ENCODE measurements around the gene FTO. TPM values are rescaled to one million over a fixed set of nuclear protein-coding genes. Genes with fewer than 3 reads are reported as not detected.
"Not testable (repeated sequence)": the region's sequence is repeated elsewhere in the genome, so short reads cannot be mapped to it uniquely, and the experiment has no call there.

FTO gene
- polyA plus RNA-seq, 2 donors = 5.3 to 14.7 TPM

- Histone ChIP-seq H3K27me3 (ENCODE audit: control insufficient read depth in 1 of 2, insufficient read depth in 2 of 2, low read length in 2 of 2) (no peaks in the 10 kb centered on the region), H3K9me3 (ENCODE audit: control insufficient read depth in 2 of 2, insufficient read depth in 1 of 2, low read depth in 1 of 2, low read length in 1 of 2) (no peaks in the 10 kb centered on the region), H3K4me1 (ENCODE audit: control insufficient read depth in 2 of 2, insufficient read depth in 2 of 2, low read length in 1 of 2) (no peaks in the 10 kb centered on the region), H3K4me3 (ENCODE audit: low read depth in 1 of 2, low read length in 2 of 2) (no peak overlapping the region), H3K27ac (ENCODE audit: low read depth in 2 of 2, low read length in 1 of 2) (no peak overlapping the region), H3K36me3 (ENCODE audit: control insufficient read depth in 2 of 2, insufficient read depth in 2 of 2, low read length in 1 of 2) (peaks cover 0 to 6% of the 10 kb centered on the region in 2 donors)
- WGBS, 2 donors = 90 to 91% methylated on average over 4 of the region's 4 CpGs
Measured at GRCh38 chr16:53878216-53878615, 174.3 kb downstream of the FTO start.

- no peaks in the 10 kb centered on the region for H3K4me1 ChIP-seq (ENCODE audit: control insufficient read depth in 2 of 2, insufficient read depth in 2 of 2, low read length in 1 of 2)
- no peaks in the 10 kb centered on the region for H3K36me3 ChIP-seq (ENCODE audit: control insufficient read depth in 2 of 2, insufficient read depth in 2 of 2, low read length in 1 of 2)
- no peaks in the 10 kb centered on the region for H3K9me3 ChIP-seq (ENCODE audit: control insufficient read depth in 2 of 2, insufficient read depth in 1 of 2, low read depth in 1 of 2, low read length in 1 of 2)
- H3K27me3 ChIP-seq (ENCODE audit: control insufficient read depth in 1 of 2, insufficient read depth in 2 of 2, low read length in 2 of 2) = no peaks in the 10 kb centered on the region
- WGBS, 2 donors = 66 to 82% methylated on average over 2 of the region's 2 CpGs
- H3K27ac ChIP-seq (ENCODE audit: low read depth in 2 of 2, low read length in 1 of 2) = no peak overlapping the region
- no peak overlapping the region for H3K4me3 ChIP-seq (ENCODE audit: low read depth in 1 of 2, low read length in 2 of 2)
Measured at GRCh38 chr16:53881371-53881770, 177.4 kb downstream of the FTO start.

DNA sequence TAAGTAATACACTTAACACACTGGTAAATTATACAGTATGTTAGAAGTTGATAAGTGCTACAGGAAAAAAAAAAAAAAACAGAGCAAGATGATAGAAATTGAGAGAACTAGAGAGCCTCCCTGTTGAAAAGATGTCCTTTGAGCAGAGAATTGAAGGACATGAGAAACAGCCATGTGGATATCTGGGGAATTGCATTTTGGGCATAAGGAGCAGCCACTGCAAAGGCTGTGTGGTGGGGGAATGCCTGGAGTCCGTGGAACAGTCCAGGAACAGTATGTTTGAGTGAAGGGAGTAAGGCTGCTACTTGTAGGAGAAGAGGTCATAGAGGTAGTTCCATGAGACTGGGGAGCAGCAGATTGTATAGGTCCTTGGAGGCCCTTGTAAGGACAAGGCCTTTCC lies 178.4 kb downstream of the FTO start:
- no peaks in the 10 kb centered on the region for H3K4me1 ChIP-seq (ENCODE audit: control insufficient read depth in 2 of 2, insufficient read depth in 2 of 2, low read length in 1 of 2)
- no peak overlapping the region for H3K4me3 ChIP-seq (ENCODE audit: low read depth in 1 of 2, low read length in 2 of 2)
- H3K27me3 ChIP-seq (ENCODE audit: control insufficient read depth in 1 of 2, insufficient read depth in 2 of 2, low read length in 2 of 2) = no peaks in the 10 kb centered on the region
- no peaks in the 10 kb centered on the region for H3K36me3 ChIP-seq (ENCODE audit: control insufficient read depth in 2 of 2, insufficient read depth in 2 of 2, low read length in 1 of 2)
- H3K27ac ChIP-seq (ENCODE audit: low read depth in 2 of 2, low read length in 1 of 2) = no peak overlapping the region
- no peaks in the 10 kb centered on the region for H3K9me3 ChIP-seq (ENCODE audit: control insufficient read depth in 2 of 2, insufficient read depth in 1 of 2, low read depth in 1 of 2, low read length in 1 of 2)
- 96% methylated on average over 1 of the region's 1 CpG for WGBS, 2 donors

DNA sequence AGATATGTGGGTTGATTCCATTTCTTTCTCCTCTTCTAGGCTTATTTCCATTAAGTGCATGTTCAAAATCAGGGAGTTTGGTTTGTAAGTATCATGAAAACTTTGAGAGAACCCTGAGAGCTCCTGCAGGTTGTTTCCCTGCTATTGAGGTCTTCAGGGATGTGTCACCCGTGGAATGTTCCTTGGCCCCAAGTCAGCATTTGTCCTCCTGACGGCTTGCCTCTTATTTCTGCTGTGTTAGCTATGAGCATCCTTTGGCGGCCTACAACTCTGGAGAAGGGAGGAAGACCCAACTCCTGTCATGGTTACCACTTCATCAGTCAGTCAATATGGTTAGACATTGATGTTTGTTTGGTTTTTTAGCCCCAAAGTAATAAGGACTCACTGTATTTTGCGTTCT lies 180.8 kb downstream of the FTO start:
- Histone ChIP-seq H3K27ac (ENCODE audit: low read depth in 2 of 2, low read length in 1 of 2) (no peak overlapping the region), H3K36me3 (ENCODE audit: control insufficient read depth in 2 of 2, insufficient read depth in 2 of 2, low read length in 1 of 2) (no peaks in the 10 kb centered on the region)
- 94 to 95% methylated on average over 4 of the region's 4 CpGs for WGBS, 2 donors

DNA sequence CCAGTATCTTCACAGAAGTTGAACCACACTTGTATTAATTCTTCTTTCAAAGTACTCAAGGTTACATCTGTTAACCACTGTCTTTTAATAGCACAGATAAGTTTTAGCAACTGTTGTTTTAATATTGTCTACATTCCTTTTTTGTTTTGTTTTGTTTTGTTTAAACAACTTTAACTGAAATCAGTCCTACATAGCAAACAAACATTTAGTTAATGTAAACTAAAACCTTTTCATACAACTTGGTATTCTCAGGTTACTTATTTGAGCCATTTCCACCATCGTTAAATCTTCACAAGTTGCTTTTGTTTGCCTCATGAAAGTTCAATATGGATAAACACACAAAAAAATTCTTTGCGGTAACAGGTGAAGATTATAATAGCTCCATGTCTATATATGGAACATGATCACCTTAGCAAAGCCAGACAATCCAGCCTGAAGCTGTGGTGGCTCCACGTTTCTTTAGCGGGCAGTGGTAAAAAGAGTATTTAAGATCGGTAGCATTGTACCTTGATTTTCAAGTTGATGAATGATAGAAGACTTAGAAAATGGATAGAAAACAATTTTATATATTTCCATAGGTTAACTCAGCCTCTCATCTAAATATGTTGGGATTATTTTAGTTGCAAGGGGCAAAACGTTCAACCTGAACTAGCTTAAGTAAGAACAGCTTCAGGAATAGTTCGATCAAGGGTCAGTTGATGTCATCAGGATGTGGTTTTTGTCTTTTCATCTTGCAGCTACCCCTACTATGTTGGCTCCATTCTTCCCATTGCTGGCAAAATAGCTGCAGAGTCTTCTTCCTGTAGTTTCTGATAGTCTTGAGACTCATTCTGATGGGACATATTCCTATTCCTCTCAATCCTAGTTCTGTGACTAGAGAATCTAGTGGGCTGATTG lies 182.8 kb downstream of the FTO start:
- Histone ChIP-seq H3K27me3 (ENCODE audit: control insufficient read depth in 1 of 2, insufficient read depth in 2 of 2, low read length in 2 of 2) (no peaks in the 10 kb centered on the region), H3K9me3 (ENCODE audit: control insufficient read depth in 2 of 2, insufficient read depth in 1 of 2, low read depth in 1 of 2, low read length in 1 of 2) (no peaks in the 10 kb centered on the region), H3K4me3 (ENCODE audit: low read depth in 1 of 2, low read length in 2 of 2) (no peak overlapping the region), H3K4me1 (ENCODE audit: control insufficient read depth in 2 of 2, insufficient read depth in 2 of 2, low read length in 1 of 2) (no peaks in the 10 kb centered on the region), H3K36me3 (ENCODE audit: control insufficient read depth in 2 of 2, insufficient read depth in 2 of 2, low read length in 1 of 2) (no peaks in the 10 kb centered on the region), H3K27ac (ENCODE audit: low read depth in 2 of 2, low read length in 1 of 2) (no peak overlapping the region)
- WGBS, 2 donors = 94 to 95% methylated on average over 7 of the region's 7 CpGs

More for the DNA sequence above, 180.8 kb downstream of the FTO start:
- H3K9me3 ChIP-seq (ENCODE audit: control insufficient read depth in 2 of 2, insufficient read depth in 1 of 2, low read depth in 1 of 2, low read length in 1 of 2) = no peaks in the 10 kb centered on the region
- H3K27me3 ChIP-seq (ENCODE audit: control insufficient read depth in 1 of 2, insufficient read depth in 2 of 2, low read length in 2 of 2) = no peaks in the 10 kb centered on the region
- no peak overlapping the region for H3K4me3 ChIP-seq (ENCODE audit: low read depth in 1 of 2, low read length in 2 of 2)
- H3K4me1 ChIP-seq (ENCODE audit: control insufficient read depth in 2 of 2, insufficient read depth in 2 of 2, low read length in 1 of 2) = no peaks in the 10 kb centered on the region

- Histone ChIP-seq H3K4me1 (ENCODE audit: control insufficient read depth in 2 of 2, insufficient read depth in 2 of 2, low read length in 1 of 2) (no peaks in the 10 kb centered on the region), H3K27me3 (ENCODE audit: control insufficient read depth in 1 of 2, insufficient read depth in 2 of 2, low read length in 2 of 2) (no peaks in the 10 kb centered on the region), H3K27ac (ENCODE audit: low read depth in 2 of 2, low read length in 1 of 2) (no peak overlapping the region), H3K4me3 (ENCODE audit: low read depth in 1 of 2, low read length in 2 of 2) (no peak overlapping the region), H3K9me3 (ENCODE audit: control insufficient read depth in 2 of 2, insufficient read depth in 1 of 2, low read depth in 1 of 2, low read length in 1 of 2) (no peaks in the 10 kb centered on the region), H3K36me3 (ENCODE audit: control insufficient read depth in 2 of 2, insufficient read depth in 2 of 2, low read length in 1 of 2) (no peaks in the 10 kb centered on the region)
- 58 to 75% methylated on average over 3 of the region's 3 CpGs for WGBS, 2 donors
Measured at GRCh38 chr16:53888222-53888621, 184.3 kb downstream of the FTO start.

GRCh38 chr16:53890877-53891276 lies 186.9 kb downstream of the FTO start:
- H3K4me3 ChIP-seq (ENCODE audit: low read depth in 1 of 2, low read length in 2 of 2); H3K27me3 ChIP-seq (ENCODE audit: control insufficient read depth in 1 of 2, insufficient read depth in 2 of 2, low read length in 2 of 2); H3K27ac ChIP-seq (ENCODE audit: low read depth in 2 of 2, low read length in 1 of 2); H3K9me3 ChIP-seq (ENCODE audit: control insufficient read depth in 2 of 2, insufficient read depth in 1 of 2, low read depth in 1 of 2, low read length in 1 of 2); H3K36me3 ChIP-seq (ENCODE audit: control insufficient read depth in 2 of 2, insufficient read depth in 2 of 2, low read length in 1 of 2); H3K4me1 ChIP-seq (ENCODE audit: control insufficient read depth in 2 of 2, insufficient read depth in 2 of 2, low read length in 1 of 2): not testable (repeated sequence)
- 96 to 97% methylated on average over 8 of the region's 8 CpGs for WGBS, 2 donors

GRCh38 chr16:53891409-53892139 lies 187.6 kb downstream of the FTO start:
- H3K27ac ChIP-seq (ENCODE audit: low read depth in 2 of 2, low read length in 1 of 2) = no peak overlapping the region
- 77 to 79% methylated on average over 9 of the region's 9 CpGs for WGBS, 2 donors
- H3K4me1 ChIP-seq (ENCODE audit: control insufficient read depth in 2 of 2, insufficient read depth in 2 of 2, low read length in 1 of 2) = no peaks in the 10 kb centered on the region
- no peaks in the 10 kb centered on the region for H3K36me3 ChIP-seq (ENCODE audit: control insufficient read depth in 2 of 2, insufficient read depth in 2 of 2, low read length in 1 of 2)
- H3K27me3 ChIP-seq (ENCODE audit: control insufficient read depth in 1 of 2, insufficient read depth in 2 of 2, low read length in 2 of 2) = no peaks in the 10 kb centered on the region
- H3K9me3 ChIP-seq (ENCODE audit: control insufficient read depth in 2 of 2, insufficient read depth in 1 of 2, low read depth in 1 of 2, low read length in 1 of 2) = no peaks in the 10 kb centered on the region
- no peak overlapping the region for H3K4me3 ChIP-seq (ENCODE audit: low read depth in 1 of 2, low read length in 2 of 2)

DNA sequence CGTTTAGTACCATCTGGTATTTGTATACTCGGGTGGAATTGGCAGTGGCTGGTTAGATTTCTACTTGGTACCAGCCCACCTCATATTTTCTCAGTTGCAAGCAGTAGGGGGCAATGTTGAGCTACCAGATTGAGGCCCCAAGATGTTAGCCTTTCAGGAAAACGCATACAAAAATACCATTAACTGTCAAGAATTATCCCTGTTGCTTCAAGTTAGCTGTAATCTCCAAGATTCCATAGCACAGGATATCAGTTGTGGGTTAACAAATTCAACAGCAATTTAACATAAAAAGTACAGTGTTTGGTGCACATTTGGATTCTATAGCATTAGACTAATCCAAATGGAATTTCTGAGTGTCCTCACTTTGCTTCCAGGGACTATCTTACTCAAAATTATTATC lies 188.2 kb downstream of the FTO start:
- H3K27me3 ChIP-seq (ENCODE audit: control insufficient read depth in 1 of 2, insufficient read depth in 2 of 2, low read length in 2 of 2) = no peaks in the 10 kb centered on the region
- no peaks in the 10 kb centered on the region for H3K9me3 ChIP-seq (ENCODE audit: control insufficient read depth in 2 of 2, insufficient read depth in 1 of 2, low read depth in 1 of 2, low read length in 1 of 2)
- WGBS, 2 donors = 10 to 13% methylated on average over 3 of the region's 3 CpGs
- no peak overlapping the region for H3K27ac ChIP-seq (ENCODE audit: low read depth in 2 of 2, low read length in 1 of 2)
- H3K36me3 ChIP-seq (ENCODE audit: control insufficient read depth in 2 of 2, insufficient read depth in 2 of 2, low read length in 1 of 2) = no peaks in the 10 kb centered on the region
- H3K4me3 ChIP-seq (ENCODE audit: low read depth in 1 of 2, low read length in 2 of 2) = no peak overlapping the region
- H3K4me1 ChIP-seq (ENCODE audit: control insufficient read depth in 2 of 2, insufficient read depth in 2 of 2, low read length in 1 of 2) = no peaks in the 10 kb centered on the region
